Stomach (tissue), 9 donors: ENCODE data around the gene PHACTR3. TPM values are rescaled to one million over a fixed set of nuclear protein-coding genes. Genes with fewer than 3 reads are reported as not detected.

Experiments
- DNase-seq, 2 donors: peaks; one replicate each; pipeline versions ENCODE4 v3.0.0 to v3.0.0-alpha.2; 2013 to 2019
- H3K27ac ChIP-seq, 5 donors: fragments of 200-600 bp in 4 of 5; sonication (generic) in 4 of 5; one replicate each; pipeline ENCODE4 v1.5.1; 2013 to 2019; ENCODE audit warnings: mild to moderate bottlenecking in 1 of 5, moderate library complexity in 1 of 5
- H3K27me3 ChIP-seq, 3 donors: fragments of 200-600 bp; sonication (generic); one replicate each; pipeline ENCODE4 v1.5.1; 2017 to 2019; ENCODE audit warnings: mixed run types in 1 of 3
- H3K36me3 ChIP-seq, 4 donors: fragments of 200-600 bp; sonication (generic); 1 replicate in 3 of 4; 2 replicates in 1 of 4; pipeline ENCODE4 v1.5.1; 2016 to 2019
- H3K4me1 ChIP-seq, 4 donors: fragments of 200-600 bp; sonication (generic); one replicate each; pipeline ENCODE4 v1.5.1; 2016 to 2019
- H3K4me3 ChIP-seq, 4 donors: fragments of 200-600 bp; sonication (generic) in 3 of 4; one replicate each; pipeline ENCODE4 v1.5.1; 2016 to 2019; ENCODE audit warnings: mild to moderate bottlenecking in 1 of 4
- H3K9me3 ChIP-seq, 4 donors: fragments of 200-600 bp; sonication (generic); one replicate each; pipeline ENCODE4 v1.5.1; 2016 to 2019
- CTCF ChIP-seq, 7 experiments: fragments of 450-650 bp in 4 of 7; fragments of 200-600 bp in 3 of 7; sonication (generic) in 3 of 7; IDR thresholded peaks; one replicate each; pipeline ENCODE4 v1.5.1; 2016 to 2019; ENCODE audit warnings: antibody characterized with exemption in 7 of 7, control low read depth in 2 of 7, mild to moderate bottlenecking in 1 of 7
- EP300 ChIP-seq: sonication (generic); formaldehyde crosslinking; IDR thresholded peaks from one replicate; pipeline ENCODE4 v1.6.1; 2017; ENCODE audit warnings: antibody characterized with exemption
- POLR2A ChIP-seq, 4 donors: fragments of 450-650 bp; IDR thresholded peaks; one replicate each; pipeline ENCODE4 v1.6.1; 2016; ENCODE audit warnings: antibody characterized with exemption in 4 of 4, control low read depth in 2 of 4, mild to moderate bottlenecking in 1 of 4, moderate library complexity in 1 of 4
- POLR2AphosphoS5 ChIP-seq, 3 donors: sonication (generic); formaldehyde crosslinking; IDR thresholded peaks; one replicate each; pipeline ENCODE4 v1.6.1; 2016; ENCODE audit warnings: antibody characterized with exemption in 3 of 3
- WGBS, 5 donors: extraction: QIAGEN DNeasy Blood & Tissue Kit in 3 of 5; methylation state at CpG; one replicate each; pipeline versions ENCODE4 v1.1.5 to v1.1.7; 2013 to 2018; 5-methylcytosine and 5-hydroxymethylcytosine counted together
- intact Hi-C: fragments of 100-400 bp; cut with DNase I; formaldehyde crosslinking; loops from one replicate; pipeline ENCODE4 v1.15.1; 2023; ENCODE audit warnings: low total_unique reads
- polyA plus RNA-seq, 3 donors: library from polyadenylated mRNA; stranded (reverse); fragments of 200-250 nt; gene quantifications; one replicate each; pipeline ENCODE4 v1.2.3, GENCODE V29; 2013
- total RNA-seq, 5 donors: library from RNA; depleted of rRNA; stranded (reverse); fragments of >200 nt; gene quantifications; one replicate each; pipeline versions ENCODE4 v1.1.0 to v1.2.3, GENCODE V29; 2014 to 2016
- donor health status: healthy with polysubstance abuse.
- donor health status: Bipolar disorder and iron deficiency.
- donor health status: healthy.

PHACTR3 gene
- total and polyA plus RNA-seq, 8 donors: 0.55 to 3.7 (median 3.2) TPM; not detected in 3

GRCh38 chr20:59623583-59623982 is 19.2 kb downstream of the PHACTR3 start:
- peaks cover 0 to 8% (median 0%) of the 10 kb centered on the region in 4 donors for H3K9me3 ChIP-seq
- no peaks in the 10 kb centered on the region for H3K4me1 ChIP-seq
- no peak for DNase-seq
- no peak overlapping the region for H3K27ac ChIP-seq
- no peak overlapping the region for H3K4me3 ChIP-seq
- TF ChIP-seq POLR2A (IDR thresholded peaks at IDR 0.05): no peak
- no peak for TF ChIP-seq CTCF (IDR thresholded peaks at IDR 0.05)
- TF ChIP-seq POLR2AphosphoS5 (IDR thresholded peaks at IDR 0.05): no peak
- TF ChIP-seq EP300: no peak
- intact Hi-C loops: no loop called here
- WGBS, 5 donors: 82 to 87% (median 84%) methylated on average over 9 of the region's 9 CpGs
- no peaks in the 10 kb centered on the region for H3K36me3 ChIP-seq
- H3K27me3 ChIP-seq: peaks cover 0 to 48% (median 0%) of the 10 kb centered on the region in 3 donors

- Histone ChIP-seq H3K27ac (no peak overlapping the region), H3K9me3 (peaks cover 0 to 8% (median 0%) of the 10 kb centered on the region in 4 donors), H3K4me1 (no peaks in the 10 kb centered on the region), H3K4me3 (no peak overlapping the region), H3K27me3 (peaks cover 0 to 44% (median 0%) of the 10 kb centered on the region in 3 donors), H3K36me3 (no peaks in the 10 kb centered on the region)
- 86 to 94% (median 88%) methylated on average over 5 to 6 of the region's 6 CpGs for WGBS, 5 donors
- intact Hi-C loops: no loop called here
- DNase-seq: no peak
- no peak for TF ChIP-seq EP300
- no peak for TF ChIP-seq CTCF (IDR thresholded peaks at IDR 0.05)
- TF ChIP-seq POLR2AphosphoS5 (IDR thresholded peaks at IDR 0.05): no peak
- TF ChIP-seq POLR2A (IDR thresholded peaks at IDR 0.05): no peak
Measured at GRCh38 chr20:59624401-59624800, 20.1 kb downstream of the PHACTR3 start.

GRCh38 chr20:59625214-59625922 is 21.0 kb downstream of the PHACTR3 start:
- Histone ChIP-seq H3K27ac (no peak overlapping the region), H3K9me3 (peaks cover 0 to 8% (median 0%) of the 10 kb centered on the region in 4 donors), H3K36me3 (no peaks in the 10 kb centered on the region), H3K4me1 (no peaks in the 10 kb centered on the region), H3K4me3 (no peak overlapping the region), H3K27me3 (peaks cover 0 to 45% (median 0%) of the 10 kb centered on the region in 3 donors)
- intact Hi-C loops: no loop called here
- DNase-seq: no peak
- TF ChIP-seq POLR2AphosphoS5 (IDR thresholded peaks at IDR 0.05) (no peak), EP300 (no peak), CTCF (IDR thresholded peaks at IDR 0.05) (no peak), POLR2A (IDR thresholded peaks at IDR 0.05) (no peak)
- 76 to 84% (median 81%) methylated on average over 14 of the region's 14 CpGs for WGBS, 5 donors

GRCh38 chr20:59627298-59627697 is 23.0 kb downstream of the PHACTR3 start:
- DNase-seq: no peak
- Histone ChIP-seq H3K4me3 (no peak overlapping the region), H3K9me3 (peaks cover 0 to 8% (median 0%) of the 10 kb centered on the region in 4 donors), H3K27ac (no peak overlapping the region), H3K36me3 (no peaks in the 10 kb centered on the region), H3K4me1 (no peaks in the 10 kb centered on the region), H3K27me3 (peaks cover 0 to 52% (median 0%) of the 10 kb centered on the region in 3 donors)
- WGBS, 5 donors: 74 to 86% (median 78%) methylated on average over 3 of the region's 3 CpGs
- TF ChIP-seq CTCF (IDR thresholded peaks at IDR 0.05) (no peak), POLR2AphosphoS5 (IDR thresholded peaks at IDR 0.05) (no peak), POLR2A (IDR thresholded peaks at IDR 0.05) (no peak), EP300 (no peak)
- intact Hi-C loops: no loop called here
